Measurements from ENCODE around the gene GALNTL6. TPM values are rescaled to one million over a fixed set of nuclear protein-coding genes. Genes with fewer than 3 reads are reported as not detected.

Gene GALNTL6
- total RNA-seq, 1 donor = not detected

DNA sequence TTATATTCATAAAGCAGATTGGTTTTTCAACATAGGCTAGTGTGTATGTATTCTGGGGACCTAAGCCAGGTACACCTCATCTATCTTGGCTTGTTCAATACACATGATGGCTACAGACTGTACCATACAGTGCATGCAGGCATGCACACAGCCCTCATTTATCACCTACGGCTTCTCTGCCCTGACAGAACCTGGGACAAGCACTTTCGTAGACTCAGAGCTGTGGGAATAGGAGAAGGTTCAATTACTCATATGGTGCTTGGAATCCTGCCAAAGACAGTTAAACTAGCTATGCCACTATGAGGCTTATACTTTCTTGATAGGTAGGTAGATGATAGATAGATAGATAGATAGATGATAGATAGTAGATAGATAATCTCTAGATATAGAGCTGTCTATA lies 457.2 kb downstream of the GALNTL6 start:
- TF ChIP-seq, protein P1, sequence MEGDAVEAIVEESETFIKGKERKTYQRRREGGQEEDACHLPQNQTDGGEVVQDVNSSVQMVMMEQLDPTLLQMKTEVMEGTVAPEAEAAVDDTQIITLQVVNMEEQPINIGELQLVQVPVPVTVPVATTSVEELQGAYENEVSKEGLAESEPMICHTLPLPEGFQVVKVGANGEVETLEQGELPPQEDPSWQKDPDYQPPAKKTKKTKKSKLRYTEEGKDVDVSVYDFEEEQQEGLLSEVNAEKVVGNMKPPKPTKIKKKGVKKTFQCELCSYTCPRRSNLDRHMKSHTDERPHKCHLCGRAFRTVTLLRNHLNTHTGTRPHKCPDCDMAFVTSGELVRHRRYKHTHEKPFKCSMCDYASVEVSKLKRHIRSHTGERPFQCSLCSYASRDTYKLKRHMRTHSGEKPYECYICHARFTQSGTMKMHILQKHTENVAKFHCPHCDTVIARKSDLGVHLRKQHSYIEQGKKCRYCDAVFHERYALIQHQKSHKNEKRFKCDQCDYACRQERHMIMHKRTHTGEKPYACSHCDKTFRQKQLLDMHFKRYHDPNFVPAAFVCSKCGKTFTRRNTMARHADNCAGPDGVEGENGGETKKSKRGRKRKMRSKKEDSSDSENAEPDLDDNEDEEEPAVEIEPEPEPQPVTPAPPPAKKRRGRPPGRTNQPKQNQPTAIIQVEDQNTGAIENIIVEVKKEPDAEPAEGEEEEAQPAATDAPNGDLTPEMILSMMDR (IDR thresholded peaks at IDR 0.05; ENCODE audit: insufficient read depth, low read length) = no peak
- no peak for DNase-seq (ENCODE audit: low read depth)
- H3K4me3 ChIP-seq (ENCODE audit: low read depth, low read length) = no peak overlapping the region

DNA sequence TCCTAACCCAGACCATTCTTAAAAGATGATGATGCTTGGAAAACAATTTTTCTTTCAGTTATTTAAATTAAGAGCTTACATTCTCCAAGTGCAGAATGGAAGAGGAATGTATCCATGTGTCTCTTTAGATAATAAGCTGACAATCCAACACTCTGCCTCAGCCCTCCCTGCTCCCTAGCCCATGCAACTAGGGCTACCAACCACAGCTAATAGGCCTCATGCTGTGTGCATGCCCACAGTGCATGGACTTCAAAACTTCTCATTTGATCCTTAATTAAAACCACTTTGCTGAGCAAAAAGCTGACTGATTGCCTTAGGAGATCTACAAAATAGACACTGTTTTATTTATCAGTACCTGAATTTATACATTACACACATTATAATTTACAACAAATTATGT lies 473.9 kb downstream of the GALNTL6 start:
- no peak overlapping the region for H3K4me3 ChIP-seq (ENCODE audit: low read depth, low read length)
- TF ChIP-seq, protein P1 (IDR thresholded peaks at IDR 0.05; ENCODE audit: insufficient read depth, low read length) = no peak
- DNase-seq (ENCODE audit: low read depth) = no peak

DNA sequence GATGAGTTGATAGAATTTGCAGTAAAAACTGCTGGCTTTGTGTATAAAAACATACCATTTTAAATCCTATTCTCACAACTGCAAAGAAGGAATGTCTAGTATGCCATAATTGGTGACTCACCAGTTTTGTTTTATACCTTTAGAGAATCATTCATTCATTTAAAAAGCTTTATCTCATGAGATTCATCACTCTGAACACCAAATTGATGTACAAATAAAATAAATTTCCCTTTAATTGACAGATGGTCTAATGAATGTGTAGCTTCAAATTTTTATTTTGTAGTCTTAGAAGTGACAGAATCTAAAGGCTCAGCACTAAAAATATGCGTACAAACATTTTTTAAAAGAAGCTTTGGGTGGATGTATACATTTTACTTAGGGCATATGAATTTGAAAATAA lies 492.5 kb downstream of the GALNTL6 start:
- TF ChIP-seq, protein P1 (IDR thresholded peaks at IDR 0.05; ENCODE audit: insufficient read depth, low read length) = no peak
- no peak for DNase-seq (ENCODE audit: low read depth)
- no peak overlapping the region for H3K4me3 ChIP-seq (ENCODE audit: low read depth, low read length)

DNA sequence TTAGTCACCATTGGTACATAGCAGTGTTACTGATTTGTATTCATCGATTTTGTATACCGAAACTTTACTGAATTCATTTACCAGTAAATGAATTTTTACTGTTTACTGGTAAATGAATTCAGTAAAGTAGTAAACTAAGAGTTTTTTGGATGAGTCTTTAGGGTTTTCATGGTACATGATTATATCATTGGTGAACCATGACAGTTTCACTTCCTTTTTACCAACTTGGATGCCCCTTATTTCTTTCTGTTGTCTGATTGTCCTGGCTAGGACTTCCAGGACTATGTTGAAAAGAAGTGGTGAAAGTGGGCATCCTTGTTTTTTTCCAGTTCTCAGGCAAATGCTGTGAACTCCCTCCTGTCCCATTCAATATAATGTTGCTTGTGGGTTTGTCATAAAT lies 494.9 kb downstream of the GALNTL6 start:
- TF ChIP-seq, protein P1 (IDR thresholded peaks at IDR 0.05; ENCODE audit: insufficient read depth, low read length) = no peak
- DNase-seq (ENCODE audit: low read depth) = no peak
- no peak overlapping the region for H3K4me3 ChIP-seq (ENCODE audit: low read depth, low read length)

DNA sequence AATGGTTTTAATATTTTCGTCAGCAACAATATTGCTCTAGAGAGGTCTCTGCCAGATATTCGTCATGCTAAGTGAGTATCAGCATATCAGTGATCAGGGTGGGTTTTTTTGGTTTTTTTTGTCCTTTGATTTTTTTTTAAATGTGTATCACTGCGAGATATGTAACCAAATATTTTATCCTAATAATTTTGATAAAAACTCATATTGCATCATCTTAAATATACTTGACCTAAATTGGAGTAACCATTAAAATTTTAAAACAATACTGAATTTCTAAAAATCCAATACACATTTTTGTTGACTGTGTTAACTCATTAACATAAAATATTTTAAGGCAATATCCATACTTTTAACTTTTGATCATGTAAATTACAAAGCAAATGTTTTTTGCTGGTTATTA lies 498.5 kb downstream of the GALNTL6 start:
- no peak overlapping the region for H3K4me3 ChIP-seq (ENCODE audit: low read depth, low read length)
- TF ChIP-seq, protein P1 (IDR thresholded peaks at IDR 0.05; ENCODE audit: insufficient read depth, low read length) = no peak
- no peak for DNase-seq (ENCODE audit: low read depth)

DNA sequence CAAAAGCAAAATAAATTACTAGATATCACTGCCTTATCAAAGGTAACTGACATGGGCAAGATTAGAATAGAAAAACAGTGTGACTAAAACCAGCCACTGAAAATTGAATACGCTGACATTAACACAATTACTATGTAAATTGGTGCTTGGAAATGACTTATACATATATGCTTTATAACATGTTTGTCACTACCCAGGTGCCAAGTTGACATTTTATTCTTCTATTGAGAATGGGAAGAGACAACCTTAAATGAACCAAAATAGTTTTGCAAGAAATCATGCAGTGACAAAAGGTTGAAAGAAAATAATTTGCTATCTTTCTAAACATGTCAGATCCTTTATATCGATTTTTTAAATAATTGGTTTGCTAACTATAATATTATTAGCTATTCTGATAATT lies 510.1 kb downstream of the GALNTL6 start:
- H3K4me3 ChIP-seq (ENCODE audit: low read depth, low read length) = no peak overlapping the region
- TF ChIP-seq, protein P1 (IDR thresholded peaks at IDR 0.05; ENCODE audit: insufficient read depth, low read length) = no peak

DNA sequence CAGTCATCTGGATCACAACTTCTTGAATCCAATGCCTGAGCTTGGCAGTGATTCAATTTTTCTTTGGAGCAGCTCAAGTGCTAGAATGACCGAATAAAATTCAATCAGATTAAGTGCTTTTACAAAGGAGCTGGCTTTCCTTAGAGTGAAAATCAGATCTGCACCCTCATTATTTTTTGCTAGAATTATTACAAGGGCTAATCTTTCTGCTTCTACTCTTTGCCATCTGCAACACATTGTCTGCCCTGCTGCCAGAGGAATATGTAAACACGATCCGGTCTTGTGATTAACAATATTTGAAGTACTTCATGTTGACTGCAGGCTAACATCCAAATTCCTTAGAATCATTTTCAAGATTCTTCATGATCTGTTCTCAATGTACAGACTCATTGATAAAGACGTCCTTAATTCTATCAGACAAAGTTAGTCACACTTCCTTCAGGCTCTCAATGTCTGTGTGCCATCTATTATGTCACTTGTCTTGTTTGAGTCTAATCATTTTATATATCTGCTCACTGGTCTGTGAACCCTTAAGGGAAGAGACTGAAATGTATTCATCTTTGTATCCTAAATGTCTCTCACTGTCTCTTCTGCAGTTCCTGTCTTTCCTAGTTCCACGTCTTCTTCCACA lies 531.2 kb downstream of the GALNTL6 start:
- DNase-seq (ENCODE audit: low read depth) = no peak

More for the DNA sequence above, 510.1 kb downstream of the GALNTL6 start:
- DNase-seq (ENCODE audit: low read depth) = no peak

More for the DNA sequence above, 531.2 kb downstream of the GALNTL6 start:
- TF ChIP-seq, protein P1 (IDR thresholded peaks at IDR 0.05; ENCODE audit: insufficient read depth, low read length) = no peak
- no peak overlapping the region for H3K4me3 ChIP-seq (ENCODE audit: low read depth, low read length)
